Activated naive CD8-positive, alpha-beta T cell treated with anti-CD3 and anti-CD28 coated beads, Interleukin-2, amount 10 ng/mL, durations not matched to agents 7 days and 5 days (primary cell): Measurements from ENCODE around the gene JOSD1. TPM values are rescaled to one million over a fixed set of nuclear protein-coding genes. Genes with fewer than 3 reads are reported as not detected.

ENCODE experiments used
- ATAC-seq: fragments of 150-1000 bp; cut with Tn5 transposase; one replicate; pipeline ENCODE4 v1.10.0; 2021; ENCODE audit warnings: low read depth, moderate library complexity
- POLR2A ChIA-PET: fragments of 350-600 bp; sonication (Branson Sonifier 250); formaldehyde crosslinking; loops from one replicate; lab custom pipeline; 2021; ENCODE audit warnings: antibody characterized with exemption; lab: Charles Lee
- DNase-seq: peaks from one replicate; pipeline ENCODE4 v3.0.0; 2021
- H3K27ac Mint-ChIP-seq: one replicate; pipeline ENCODE4 v1.8.0; 2022; ENCODE audit warnings: mild to moderate bottlenecking, mixed read lengths
- H3K27me3 Mint-ChIP-seq: one replicate; pipeline ENCODE4 v1.8.0; 2022; ENCODE audit warnings: mild to moderate bottlenecking, moderate library complexity, mixed read lengths
- H3K36me3 Mint-ChIP-seq: one replicate; pipeline ENCODE4 v1.8.0; 2021; ENCODE audit warnings: mild to moderate bottlenecking, mixed read lengths
- H3K4me1 Mint-ChIP-seq: one replicate; pipeline ENCODE4 v1.8.0; 2021; ENCODE audit warnings: mixed read lengths
- H3K4me3 Mint-ChIP-seq: one replicate; pipeline ENCODE4 v1.8.0; 2022; ENCODE audit warnings: mild to moderate bottlenecking, moderate library complexity, mixed read lengths
- H3K9me3 Mint-ChIP-seq: one replicate; pipeline ENCODE4 v1.8.0; 2021; ENCODE audit warnings: mixed read lengths
- total RNA-seq, 2 experiments: library from RNA; stranded (reverse); gene quantifications; one replicate each; pipeline ENCODE4 v1.2.3, GENCODE V29; 2021

Gene JOSD1
- total RNA-seq: 10 to 100 TPM; 59.1 to 61.6 TPM

DNA sequence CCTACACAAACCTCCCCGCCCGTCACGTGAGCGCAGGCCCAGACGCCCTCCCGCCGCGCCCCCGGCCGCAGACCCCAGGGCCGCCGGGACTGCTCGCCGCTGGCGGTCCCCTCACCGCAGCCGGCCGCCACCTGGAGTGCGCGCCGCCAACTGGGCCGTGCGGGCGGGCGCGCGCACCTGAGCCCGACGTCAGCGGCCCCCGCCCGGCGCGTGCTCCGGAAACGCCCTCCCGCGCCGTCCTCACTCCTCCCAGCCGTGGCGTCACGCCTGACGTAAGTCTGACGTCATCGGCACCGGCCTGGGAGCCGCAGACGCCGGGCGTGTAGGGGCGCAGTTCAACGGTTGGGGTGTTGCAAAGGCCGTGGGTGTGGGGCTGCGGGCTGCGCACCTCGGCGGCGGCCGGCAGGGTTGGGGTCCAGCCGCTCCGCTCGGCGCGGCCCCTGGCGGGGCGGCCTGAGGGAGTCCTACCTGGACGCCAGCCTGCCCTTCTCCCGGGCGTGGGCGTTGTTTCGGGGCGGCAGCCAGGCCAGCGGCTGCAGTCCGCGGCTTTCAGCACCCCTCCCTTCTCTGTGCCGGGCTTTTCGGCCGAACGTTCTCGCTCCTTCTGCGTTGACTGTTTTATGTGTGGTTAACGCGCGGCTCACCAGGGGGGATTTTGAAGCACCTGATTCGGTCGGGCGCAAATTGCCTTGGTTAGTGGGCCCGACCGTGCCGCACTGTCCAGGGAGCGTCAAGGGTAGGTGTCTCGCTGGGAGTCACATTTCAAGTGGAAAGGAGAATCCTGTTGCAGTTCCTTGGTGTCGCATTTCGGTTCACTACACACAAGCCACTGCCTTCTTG, at the start of gene JOSD1:
TSS of gene JOSD1 (minus strand) at position 155 of the 840 bp plus-strand sequence. CDS start 956 bp downstream, outside the sequence.
- Mint-ChIP-seq H3K36me3 (peaks cover 15% of the 10 kb centered on the region), H3K4me3 (peak within 1 kb of the TSS; percentile 94), H3K9me3 (no peaks in the 10 kb centered on the region), H3K4me1 (peaks cover 50% of the 10 kb centered on the region), H3K27ac (peak within 1 kb of the TSS; percentile 98), H3K27me3 (no peaks in the 10 kb centered on the region)
- DNase-seq: peak; percentile 100
- POLR2A ChIA-PET: interaction anchor here (0.6 to 1.9 kb wide), 3 partner anchors 51 to 651 kb away, joined by 3 to 6 read pairs (median 4); no protein-coding TSS in a partner anchor
- peak; percentile 19 for ATAC-seq

DNA sequence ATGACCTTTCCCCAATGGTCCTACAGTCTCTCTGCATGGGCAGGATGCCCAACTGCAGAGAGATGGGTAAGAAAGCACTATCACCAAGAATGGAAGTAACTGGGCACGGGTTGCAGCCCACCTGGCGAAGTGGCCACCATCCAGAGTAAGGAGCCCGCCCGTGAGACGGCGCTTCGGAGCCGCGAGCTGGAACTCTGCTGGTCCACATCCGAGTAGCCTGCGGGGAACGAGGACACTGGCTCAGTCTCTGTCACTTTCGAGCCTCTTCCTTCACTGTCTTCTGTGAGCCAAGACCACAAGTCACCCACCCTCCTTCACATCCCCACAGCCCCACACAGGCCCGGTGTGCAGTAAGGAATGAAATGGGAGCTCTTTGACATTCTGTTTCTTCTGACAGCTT, 49.4 kb upstream of the JOSD1 start:
- ATAC-seq (no peak), DNase-seq (no peak)
- H3K27me3 Mint-ChIP-seq: no peaks in the 10 kb centered on the region
- peaks cover 36% of the 10 kb centered on the region for H3K4me1 Mint-ChIP-seq
- peak overlapping the region; percentile 86 for H3K27ac Mint-ChIP-seq
- no peaks in the 10 kb centered on the region for H3K9me3 Mint-ChIP-seq
- POLR2A ChIA-PET: interaction anchor here (1.0 to 20.2 kb wide), 4 partner anchors 14 to 120 kb away, joined by 4 to 386 read pairs (median 16); partner anchors contain the start of gene GTPBP1
- peaks cover 59% of the 10 kb centered on the region for H3K36me3 Mint-ChIP-seq
- H3K4me3 Mint-ChIP-seq: peak overlapping the region; percentile 66

- no peak overlapping the region for H3K4me3 Mint-ChIP-seq
- ATAC-seq (no peak), DNase-seq (no peak)
- H3K4me1 Mint-ChIP-seq: peaks cover 38% of the 10 kb centered on the region
- H3K36me3 Mint-ChIP-seq: peaks cover 53% of the 10 kb centered on the region
- POLR2A ChIA-PET: interaction anchor here (1.0 to 20.2 kb wide), 3 partner anchors 10 to 42 kb away, joined by 4 to 386 read pairs (median 26); partner anchors contain the start of gene GTPBP1
- no peaks in the 10 kb centered on the region for H3K27me3 Mint-ChIP-seq
- no peak overlapping the region for H3K27ac Mint-ChIP-seq
- H3K9me3 Mint-ChIP-seq: no peaks in the 10 kb centered on the region
Observed at GRCh38 chr22:38748487-38749136, 47.9 kb upstream of the JOSD1 start.

GRCh38 chr22:38745676-38746460, 45.1 kb upstream of the JOSD1 start:
- no peaks in the 10 kb centered on the region for H3K27me3 Mint-ChIP-seq
- no peak overlapping the region for H3K4me3 Mint-ChIP-seq
- no peak for DNase-seq
- H3K9me3 Mint-ChIP-seq: no peaks in the 10 kb centered on the region
- POLR2A ChIA-PET: interaction anchor here (0.7 to 20.2 kb wide), 4 partner anchors 8 to 13 kb away, joined by 3 to 386 read pairs (median 4); no protein-coding TSS in a partner anchor
- peaks cover 47% of the 10 kb centered on the region for H3K36me3 Mint-ChIP-seq
- no peak for ATAC-seq
- H3K4me1 Mint-ChIP-seq: peaks cover 20% of the 10 kb centered on the region
- H3K27ac Mint-ChIP-seq: peak overlapping the region; percentile 24

DNA sequence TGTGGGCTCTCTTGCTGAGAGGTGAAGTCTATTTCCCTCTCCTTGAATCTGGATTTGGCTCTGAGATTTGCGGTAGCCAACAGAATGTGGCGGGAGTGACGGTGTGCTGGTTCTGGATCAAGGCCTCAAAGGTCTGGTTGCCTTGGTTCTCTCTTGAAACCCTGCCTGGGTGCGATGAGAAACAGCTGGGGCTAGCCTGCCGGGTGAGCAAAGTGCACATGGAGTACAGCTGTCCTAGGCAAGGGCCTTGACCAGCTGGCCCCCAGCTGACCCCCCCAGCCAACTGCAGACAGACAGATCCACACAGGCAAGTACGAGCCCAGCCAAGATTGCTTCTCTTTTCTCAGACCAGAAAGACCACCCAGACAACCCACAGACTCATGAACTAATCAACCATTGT, 44.2 kb upstream of the JOSD1 start:
- peak overlapping the region; percentile 45 for H3K27ac Mint-ChIP-seq
- peaks cover 16% of the 10 kb centered on the region for H3K4me1 Mint-ChIP-seq
- H3K4me3 Mint-ChIP-seq: no peak overlapping the region
- no peaks in the 10 kb centered on the region for H3K27me3 Mint-ChIP-seq
- H3K9me3 Mint-ChIP-seq: no peaks in the 10 kb centered on the region
- no peak for ATAC-seq
- no peak for DNase-seq
- POLR2A ChIA-PET: interaction anchor here (1.7 to 20.2 kb wide), 2 partner anchors 9 kb away, joined by 4 to 386 read pairs; no protein-coding TSS in a partner anchor
- peaks cover 46% of the 10 kb centered on the region for H3K36me3 Mint-ChIP-seq

DNA sequence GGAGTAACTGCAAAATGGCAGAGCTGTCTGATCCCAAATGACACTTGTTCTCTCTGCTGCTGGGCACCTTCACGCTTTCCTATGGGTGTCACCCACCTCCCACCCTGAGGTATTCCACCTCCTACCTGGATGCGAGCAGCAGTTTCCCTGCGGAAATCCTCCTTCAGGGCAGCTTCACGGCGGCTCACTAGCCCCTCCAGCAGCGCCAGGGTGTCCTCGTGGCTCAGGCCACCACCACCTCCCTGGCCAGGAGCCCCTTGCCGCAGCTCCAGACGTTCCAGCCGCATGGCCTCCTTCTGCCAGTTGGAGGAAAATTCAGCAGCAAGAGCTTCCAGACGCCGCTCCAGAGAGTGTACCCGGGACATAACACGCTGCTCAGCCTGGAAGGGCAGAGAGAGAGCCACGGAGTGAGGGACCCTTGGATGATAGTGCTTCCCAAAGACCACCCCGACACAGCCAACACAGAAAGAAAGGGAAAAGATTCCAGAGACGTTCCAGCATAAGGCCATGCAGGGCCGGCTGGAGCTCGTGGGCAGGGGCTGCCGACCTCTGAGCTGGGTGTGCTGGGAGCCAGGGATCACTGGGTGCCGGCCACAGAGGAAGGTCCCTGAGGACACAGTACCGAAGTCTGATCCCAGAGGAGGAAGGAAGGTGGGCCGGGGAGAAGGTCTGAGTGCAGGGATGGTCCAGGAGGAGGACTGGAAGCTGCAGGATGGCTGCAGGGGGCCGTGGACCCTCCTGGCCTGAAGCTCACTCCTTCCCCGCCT, 41.6 kb upstream of the JOSD1 start:
- Mint-ChIP-seq H3K27me3 (no peaks in the 10 kb centered on the region), H3K4me1 (peaks cover 19% of the 10 kb centered on the region), H3K36me3 (peaks cover 45% of the 10 kb centered on the region), H3K4me3 (no peak overlapping the region), H3K9me3 (no peaks in the 10 kb centered on the region), H3K27ac (no peak overlapping the region)
- POLR2A ChIA-PET: interaction anchor here (4.4 to 16.1 kb wide), 2 partner anchors 10 to 13 kb away, joined by 40 to 386 read pairs; partner anchors contain the start of gene SUN2
- ATAC-seq (no peak), DNase-seq (no peak)

GRCh38 chr22:38741576-38741975, 40.8 kb upstream of the JOSD1 start:
- POLR2A ChIA-PET: interaction anchor here (0.7 to 16.1 kb wide), 3 partner anchors 9 to 22 kb away, joined by 3 to 386 read pairs (median 40); partner anchors contain the start of gene SUN2
- Mint-ChIP-seq H3K4me3 (no peak overlapping the region), H3K4me1 (peaks cover 22% of the 10 kb centered on the region), H3K27me3 (no peaks in the 10 kb centered on the region), H3K9me3 (no peaks in the 10 kb centered on the region), H3K27ac (peak overlapping the region; percentile 67), H3K36me3 (peaks cover 46% of the 10 kb centered on the region)
- no peak for DNase-seq
- ATAC-seq: no peak

DNA sequence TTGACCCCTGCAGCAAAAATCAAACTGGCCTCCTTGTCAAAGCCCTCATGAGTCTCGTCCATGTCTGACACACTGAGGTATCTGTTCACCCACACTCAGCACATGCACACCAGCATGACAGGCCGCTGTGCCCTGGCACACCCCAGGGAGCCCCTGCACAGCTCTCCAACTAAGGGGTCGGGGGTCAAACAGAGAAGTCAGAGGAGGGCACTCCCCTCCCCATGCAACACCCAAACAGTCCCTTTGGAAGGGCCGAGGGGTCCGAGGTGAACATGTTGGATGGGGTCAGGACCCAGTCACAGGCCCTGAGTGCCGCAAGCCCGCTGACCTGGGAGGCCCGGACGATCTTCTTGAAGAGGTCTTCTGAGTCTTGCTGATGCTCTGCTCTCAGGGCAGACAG, 40.4 kb upstream of the JOSD1 start:
- Mint-ChIP-seq H3K27ac (peak overlapping the region; percentile 67), H3K36me3 (peaks cover 46% of the 10 kb centered on the region), H3K27me3 (no peaks in the 10 kb centered on the region), H3K4me1 (peaks cover 24% of the 10 kb centered on the region), H3K4me3 (no peak overlapping the region), H3K9me3 (no peaks in the 10 kb centered on the region)
- POLR2A ChIA-PET: interaction anchor here (0.7 to 16.1 kb wide), 4 partner anchors 9 to 22 kb away, joined by 3 to 386 read pairs (median 22); partner anchors contain the start of gene SUN2
- DNase-seq (no peak), ATAC-seq (no peak)

- no peaks in the 10 kb centered on the region for H3K27me3 Mint-ChIP-seq
- H3K36me3 Mint-ChIP-seq: peaks cover 42% of the 10 kb centered on the region
- no peak for ATAC-seq
- H3K9me3 Mint-ChIP-seq: no peaks in the 10 kb centered on the region
- POLR2A ChIA-PET: interaction anchor here (0.8 to 16.1 kb wide), 4 partner anchors 9 to 35 kb away, joined by 3 to 386 read pairs (median 22); partner anchors contain the start of genes GTPBP1 and SUN2
- no peak overlapping the region for H3K27ac Mint-ChIP-seq
- H3K4me1 Mint-ChIP-seq: peaks cover 28% of the 10 kb centered on the region
- DNase-seq: no peak
- H3K4me3 Mint-ChIP-seq: no peak overlapping the region
Observed at GRCh38 chr22:38740754-38741153, 40.0 kb upstream of the JOSD1 start.

GRCh38 chr22:38740116-38740723, 39.5 kb upstream of the JOSD1 start:
- POLR2A ChIA-PET: interaction anchor here (0.6 to 16.1 kb wide), 6 partner anchors 8 to 1175 kb away, joined by 3 to 386 read pairs (median 4); partner anchors contain the start of genes GTPBP1 and SUN2
- DNase-seq: no peak
- Mint-ChIP-seq H3K27me3 (no peaks in the 10 kb centered on the region), H3K36me3 (peaks cover 40% of the 10 kb centered on the region), H3K4me1 (peaks cover 28% of the 10 kb centered on the region), H3K9me3 (no peaks in the 10 kb centered on the region), H3K4me3 (no peak overlapping the region), H3K27ac (peak overlapping the region; percentile 54)
- no peak for ATAC-seq

DNA sequence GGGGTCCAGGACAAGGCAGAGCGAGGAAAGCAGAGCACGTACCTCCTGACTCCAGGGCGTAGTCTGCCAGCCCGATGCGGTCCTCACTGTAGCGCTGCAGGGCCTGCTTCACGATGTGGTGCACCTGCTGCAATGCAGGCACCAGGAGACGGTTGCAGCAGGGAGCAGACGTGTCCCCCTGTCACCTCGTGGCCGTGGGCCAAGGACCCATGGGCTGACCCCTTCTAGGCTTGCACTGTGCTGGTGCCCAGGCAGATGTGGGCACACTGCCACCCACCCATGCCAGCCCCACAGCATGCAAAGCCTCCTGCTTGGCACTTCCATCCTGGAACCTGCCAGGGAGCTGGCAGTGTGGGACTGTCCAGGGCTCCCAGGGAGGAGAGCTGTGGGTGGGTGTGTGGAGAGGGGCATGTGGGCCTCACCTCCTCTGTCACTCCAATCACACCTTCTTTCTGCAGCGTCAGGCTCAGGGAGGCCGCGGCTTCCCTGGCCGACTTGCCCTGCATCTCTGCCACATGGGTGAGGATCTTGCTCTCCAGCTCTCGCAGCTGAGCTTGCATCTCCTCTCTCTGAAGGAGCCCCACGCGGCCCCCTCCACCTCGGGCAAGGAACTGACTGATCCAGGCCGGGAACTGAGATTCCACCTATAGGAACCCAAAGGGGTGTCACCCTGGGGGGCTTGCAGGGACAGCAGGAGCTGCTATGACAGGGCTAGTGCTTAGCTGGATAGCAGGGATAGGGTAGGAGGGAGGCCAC, 38.7 kb upstream of the JOSD1 start:
- POLR2A ChIA-PET: interaction anchor here (0.6 to 16.1 kb wide), 5 partner anchors 9 to 1174 kb away, joined by 3 to 386 read pairs (median 3); partner anchors contain the start of gene SUN2
- Mint-ChIP-seq H3K36me3 (peaks cover 42% of the 10 kb centered on the region), H3K4me3 (no peak overlapping the region), H3K9me3 (no peaks in the 10 kb centered on the region), H3K4me1 (peaks cover 21% of the 10 kb centered on the region), H3K27ac (peak overlapping the region; percentile 54), H3K27me3 (no peaks in the 10 kb centered on the region)
- ATAC-seq (no peak), DNase-seq (no peak)
